Fibroblast of pulmonary artery (primary cell): ENCODE data around the gene ITGA3.
"Not testable (repeated sequence)": the region's sequence is repeated elsewhere in the genome, so short reads cannot be mapped to it uniquely, and the experiment has no call there.

Source experiments
- DNase-seq: peaks from one replicate; pipeline ENCODE4 v3.0.0-alpha.2; 2010; ENCODE audit warnings: low read depth
- H3K4me3 ChIP-seq: replicated peaks from 2 replicates; pipeline ENCODE4 v1.5.1; 2011; ENCODE audit warnings: low read depth, mild to moderate bottlenecking, control low read depth, low read length, moderate library complexity
- TF ChIP-seq, protein P1 (sequence below): IDR thresholded peaks from 2 replicates; pipeline ENCODE4 v1.5.1; 2011; ENCODE audit warnings: mild to moderate bottlenecking, control low read depth, low read length, inconsistent platforms; ENCODE audit errors: missing control alignments

Gene ITGA3

DNA sequence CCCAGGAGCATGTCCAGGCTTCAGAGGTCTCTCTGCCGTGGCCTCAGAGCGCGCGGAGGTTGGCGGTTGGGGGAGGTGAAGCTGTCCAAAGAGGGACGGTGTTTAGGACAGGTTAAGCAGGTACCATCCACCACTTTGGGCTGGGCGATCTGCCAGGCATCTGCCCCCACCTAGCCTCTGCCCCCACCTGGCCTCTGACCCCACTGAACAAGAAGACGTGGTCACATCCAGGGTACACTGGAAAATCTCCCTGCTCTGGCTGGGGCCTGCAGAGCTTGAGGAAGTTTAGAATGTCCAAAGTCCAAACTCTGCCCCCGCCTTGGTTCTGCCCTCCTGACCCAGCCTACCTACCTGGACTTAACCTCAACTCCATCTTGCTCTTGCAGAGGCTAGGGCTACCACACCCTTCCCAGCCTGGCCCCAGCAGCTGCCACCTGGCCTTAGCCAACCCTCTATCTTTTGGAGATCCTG is 1.6 kb downstream of the ITGA3 start:
- no peak for DNase-seq
- H3K4me3 ChIP-seq, result peak overlapping the region; percentile 62
- TF ChIP-seq, protein P1, sequence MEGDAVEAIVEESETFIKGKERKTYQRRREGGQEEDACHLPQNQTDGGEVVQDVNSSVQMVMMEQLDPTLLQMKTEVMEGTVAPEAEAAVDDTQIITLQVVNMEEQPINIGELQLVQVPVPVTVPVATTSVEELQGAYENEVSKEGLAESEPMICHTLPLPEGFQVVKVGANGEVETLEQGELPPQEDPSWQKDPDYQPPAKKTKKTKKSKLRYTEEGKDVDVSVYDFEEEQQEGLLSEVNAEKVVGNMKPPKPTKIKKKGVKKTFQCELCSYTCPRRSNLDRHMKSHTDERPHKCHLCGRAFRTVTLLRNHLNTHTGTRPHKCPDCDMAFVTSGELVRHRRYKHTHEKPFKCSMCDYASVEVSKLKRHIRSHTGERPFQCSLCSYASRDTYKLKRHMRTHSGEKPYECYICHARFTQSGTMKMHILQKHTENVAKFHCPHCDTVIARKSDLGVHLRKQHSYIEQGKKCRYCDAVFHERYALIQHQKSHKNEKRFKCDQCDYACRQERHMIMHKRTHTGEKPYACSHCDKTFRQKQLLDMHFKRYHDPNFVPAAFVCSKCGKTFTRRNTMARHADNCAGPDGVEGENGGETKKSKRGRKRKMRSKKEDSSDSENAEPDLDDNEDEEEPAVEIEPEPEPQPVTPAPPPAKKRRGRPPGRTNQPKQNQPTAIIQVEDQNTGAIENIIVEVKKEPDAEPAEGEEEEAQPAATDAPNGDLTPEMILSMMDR, result no peak

DNA sequence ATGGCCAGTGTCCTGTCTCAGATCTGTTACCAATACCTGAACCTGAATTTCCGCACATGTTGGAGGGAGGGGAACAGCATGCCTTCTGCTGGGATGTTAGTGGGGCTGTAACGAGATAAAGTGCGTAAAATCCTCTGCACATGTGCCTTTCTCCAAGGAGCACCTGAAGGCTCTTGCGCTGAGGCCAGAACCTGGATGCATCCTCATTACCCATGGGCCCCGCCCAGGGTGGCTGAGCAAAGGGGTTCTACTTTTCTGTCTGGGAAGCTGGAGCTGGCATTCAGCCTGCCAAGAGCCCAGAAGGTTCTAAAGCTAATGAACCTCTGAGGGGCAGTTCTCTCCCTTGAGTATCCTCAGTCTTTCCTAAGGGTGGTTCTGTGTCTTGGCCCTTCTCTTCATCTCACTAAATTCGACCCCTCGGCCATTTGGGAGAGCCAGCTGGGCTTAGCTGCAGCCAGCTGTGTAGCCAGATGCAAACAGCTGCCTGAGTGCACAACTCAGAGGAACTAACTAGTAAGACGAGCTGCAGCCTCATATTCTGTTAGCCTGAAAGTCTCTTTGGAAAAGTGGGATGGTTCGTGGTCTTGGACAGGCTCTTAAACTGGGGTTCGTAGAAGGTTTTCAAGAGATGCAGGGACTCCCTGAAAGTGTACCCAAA is 2.5 kb downstream of the ITGA3 start:
- peak overlapping the region; percentile 62 for H3K4me3 ChIP-seq
- DNase-seq, result no peak
- TF ChIP-seq, protein P1, result no peak

DNA sequence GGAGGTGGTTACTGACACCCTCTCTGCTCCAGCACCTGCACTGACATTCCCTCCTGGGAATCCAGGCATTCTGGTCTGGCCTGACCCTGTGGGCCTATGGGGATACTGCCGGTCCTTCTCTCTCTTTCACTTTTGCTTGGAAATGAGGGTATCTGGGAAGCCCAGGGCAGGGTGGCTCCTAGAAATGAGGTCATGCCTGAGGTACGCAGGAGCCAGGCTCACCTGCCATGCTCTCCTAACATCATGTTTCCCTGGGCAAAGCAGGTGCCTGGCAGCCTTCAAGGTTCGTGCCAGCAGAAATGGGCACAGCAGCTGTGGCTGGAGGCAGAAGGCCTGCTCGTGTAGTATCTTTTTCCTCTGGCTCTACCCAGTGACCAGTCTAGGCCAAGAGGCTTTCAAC is 3.3 kb downstream of the ITGA3 start:
- no peak for DNase-seq
- TF ChIP-seq, protein P1, result no peak
- H3K4me3 ChIP-seq, result peak overlapping the region; percentile 5

DNA sequence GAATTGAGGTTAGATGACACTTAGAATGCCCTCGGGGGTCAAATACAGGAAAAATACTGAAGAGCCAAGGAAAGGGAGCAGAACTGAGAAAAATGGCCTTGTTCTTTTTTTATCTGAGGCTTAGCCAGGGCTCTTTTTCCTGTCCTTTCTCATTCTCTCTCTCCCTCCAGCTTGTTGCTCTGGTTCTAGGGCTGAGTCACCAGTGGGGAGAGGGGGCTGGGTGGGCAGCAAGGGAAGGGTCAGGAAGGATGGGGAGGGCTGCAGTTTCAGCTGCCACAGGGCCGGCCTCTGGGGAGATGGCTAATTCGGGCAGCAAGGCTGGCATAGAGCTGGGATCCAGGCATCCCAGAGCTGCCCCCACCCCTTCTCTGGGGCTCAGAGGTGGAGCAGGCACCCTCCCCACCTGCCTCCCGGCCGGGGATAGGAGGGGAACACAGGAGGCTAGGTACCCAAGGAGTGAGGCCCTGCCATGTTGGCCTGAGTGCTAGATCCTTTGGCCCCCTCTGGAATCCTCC is 3.9 kb downstream of the ITGA3 start:
- peak; percentile 50 for DNase-seq
- no peak overlapping the region for H3K4me3 ChIP-seq
- TF ChIP-seq, protein P1, result no peak

DNA sequence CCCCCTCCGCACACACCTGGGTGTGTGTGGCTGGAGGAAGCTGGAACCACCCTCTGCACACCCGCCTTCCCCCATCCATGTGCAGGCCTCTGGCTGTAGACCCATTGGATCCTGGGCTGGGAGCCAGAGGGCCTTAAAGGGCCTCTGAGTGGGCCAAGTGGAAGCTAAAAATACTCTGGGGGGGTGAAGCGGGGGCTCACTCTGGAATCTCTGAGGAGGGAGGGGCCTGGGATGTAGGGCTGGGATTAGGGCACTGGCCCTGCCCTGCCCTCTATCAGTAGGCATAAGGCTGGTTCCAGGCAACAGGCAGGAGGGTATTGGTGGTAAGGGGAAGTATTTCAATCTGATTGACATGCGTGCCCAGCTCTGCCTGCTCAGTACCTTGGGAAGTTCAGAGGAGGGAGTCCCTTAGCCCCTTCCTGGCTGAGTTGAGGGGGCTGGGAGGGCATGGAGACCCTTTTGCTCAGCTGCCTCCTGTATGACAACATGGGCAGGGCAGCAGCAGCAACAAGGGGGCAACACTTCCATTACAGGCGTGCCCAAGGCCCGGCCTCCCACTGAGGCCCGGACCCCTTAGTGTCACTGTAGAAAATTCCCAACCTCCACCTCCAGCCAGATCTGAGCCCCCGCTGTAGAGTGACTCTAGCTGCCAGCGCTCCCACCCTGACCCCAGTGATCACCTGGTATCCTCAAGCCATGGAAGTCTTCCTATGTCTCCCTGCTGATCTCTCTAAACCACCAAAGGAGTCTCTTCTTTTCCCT is 5.2 kb downstream of the ITGA3 start:
- peak; percentile 76 for DNase-seq
- TF ChIP-seq, protein P1, result no peak
- no peak overlapping the region for H3K4me3 ChIP-seq

DNA sequence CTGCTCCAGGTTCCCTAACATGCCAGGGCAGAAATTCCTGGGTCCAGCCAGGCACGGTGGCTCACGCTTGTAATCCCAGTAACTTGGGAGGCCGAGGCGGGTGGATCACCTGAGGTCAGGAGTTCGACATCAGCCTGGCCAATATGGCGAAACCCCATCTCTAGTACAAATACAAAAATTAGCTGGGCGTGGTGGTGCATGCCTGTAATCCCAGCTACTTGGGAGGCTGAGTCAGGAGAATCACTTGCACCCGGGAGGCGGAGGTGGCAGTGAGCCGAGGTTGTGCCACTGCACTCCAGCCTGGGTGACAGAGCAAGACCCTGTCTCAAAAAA is 5.8 kb downstream of the ITGA3 start:
- DNase-seq, H3K4me3 ChIP-seq: not testable (repeated sequence)

DNA sequence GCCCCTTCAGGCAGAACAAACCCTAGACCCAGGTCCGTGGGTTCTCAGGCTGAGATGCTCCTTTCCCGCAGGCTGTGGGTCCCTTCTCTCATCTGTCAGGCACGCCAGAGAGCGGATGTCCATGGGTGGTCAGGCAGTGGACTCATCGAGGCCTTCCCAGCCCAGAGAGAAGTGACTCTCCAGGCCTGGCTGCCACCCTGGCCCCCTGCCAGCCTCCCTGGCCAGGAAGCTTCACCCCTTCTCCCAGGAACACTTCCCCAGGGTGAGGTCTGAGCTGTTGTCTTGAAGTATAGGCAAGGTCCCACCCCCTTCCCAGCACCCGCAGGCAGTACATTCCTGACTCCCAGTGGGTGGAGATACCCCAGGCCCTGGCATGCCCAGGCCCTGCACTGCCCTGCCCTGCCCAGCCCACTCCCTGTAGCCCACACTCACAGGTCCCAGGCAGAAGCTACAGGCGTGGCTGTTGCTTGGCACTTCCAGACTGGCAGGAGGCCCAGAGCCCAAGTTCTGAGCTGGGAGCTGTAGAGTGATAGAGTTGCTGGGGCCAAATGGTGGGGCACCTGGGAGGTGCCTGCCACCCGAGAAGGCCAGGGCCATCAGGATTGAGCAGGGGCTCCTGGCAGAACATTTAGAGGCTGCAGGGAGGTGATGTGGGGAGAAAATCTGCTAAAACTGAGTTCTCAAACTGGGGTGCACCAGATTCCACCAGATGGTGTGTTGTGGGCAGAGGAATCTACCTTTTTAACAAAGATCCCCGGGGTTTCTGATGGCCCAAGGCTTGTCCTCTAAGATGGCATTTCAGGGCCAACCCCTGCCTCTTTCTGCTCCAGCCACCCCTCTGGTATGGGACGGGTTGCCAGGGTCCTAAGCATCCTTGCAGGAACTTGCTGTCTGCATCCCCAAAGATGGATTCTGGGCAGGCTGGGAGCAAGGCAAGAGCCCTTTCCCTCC is 6.7 kb downstream of the ITGA3 start:
- TF ChIP-seq, protein P1, result no peak
- H3K4me3 ChIP-seq, result no peak overlapping the region
- peak; percentile 79 for DNase-seq
